GM18858 (cell line): ENCODE data around the gene CAMKK2.
"Not testable (repeated sequence)": the region's sequence is repeated elsewhere in the genome, so short reads cannot be mapped to it uniquely, and the experiment has no call there.

Experiments used
- ATAC-seq: cut with Tn5 transposase; IDR thresholded peaks from one replicate; pipeline ENCODE4 v1.9.1; 2021; ENCODE audit not compliant: unreplicated experiment

Gene CAMKK2

GRCh38 chr12:121202407-121203355, 93.8 kb downstream of the CAMKK2 start:
- ATAC-seq: no peak

DNA sequence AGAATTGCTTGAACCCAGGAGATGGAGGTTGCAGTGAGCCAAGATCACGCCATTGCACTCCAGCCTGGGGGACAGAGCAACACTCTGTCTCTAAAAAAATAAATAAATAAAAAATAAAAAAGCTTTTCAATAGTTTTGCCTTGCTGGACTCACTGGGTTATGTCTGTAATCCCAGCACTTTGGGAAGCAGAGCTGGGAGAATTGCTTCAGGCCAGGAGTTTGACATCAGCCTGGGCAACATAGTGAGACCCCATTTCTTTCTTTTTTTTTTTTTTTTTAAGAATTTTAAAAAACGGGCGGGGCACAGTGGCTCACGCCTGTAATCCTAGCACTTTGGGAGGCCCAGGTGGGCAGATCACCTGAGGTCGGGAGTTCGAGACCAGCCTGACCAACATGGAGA, 95.4 kb downstream of the CAMKK2 start:
- ATAC-seq: not testable (repeated sequence)

GRCh38 chr12:121198949-121199348, 97.6 kb downstream of the CAMKK2 start:
- ATAC-seq: no peak

DNA sequence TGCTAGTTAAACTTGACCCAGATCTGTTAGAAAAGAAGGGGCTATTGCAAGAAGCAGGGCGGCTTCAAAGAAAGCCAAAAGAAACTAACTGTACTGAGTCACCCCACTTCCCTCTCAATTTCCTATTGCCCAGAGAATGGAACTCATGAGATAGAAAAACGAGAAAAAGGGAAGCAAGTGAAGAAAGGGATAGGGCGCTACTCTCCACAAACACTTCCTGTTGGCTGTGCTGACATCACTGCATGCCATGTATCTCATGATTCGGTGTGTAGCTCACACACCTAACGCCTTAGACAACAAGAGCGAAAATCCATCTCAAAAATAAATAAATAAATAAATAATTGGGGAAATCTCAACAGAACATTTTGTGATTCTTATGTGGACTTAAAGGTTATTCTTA, 99.6 kb downstream of the CAMKK2 start:
- no peak for ATAC-seq

- no peak for ATAC-seq
Measured at GRCh38 chr12:121191151-121191550, 105.4 kb downstream of the CAMKK2 start.

GRCh38 chr12:121190523-121191031, 105.9 kb downstream of the CAMKK2 start:
- no peak for ATAC-seq

- ATAC-seq: no peak
Measured at GRCh38 chr12:121189619-121190155, 106.8 kb downstream of the CAMKK2 start.

DNA sequence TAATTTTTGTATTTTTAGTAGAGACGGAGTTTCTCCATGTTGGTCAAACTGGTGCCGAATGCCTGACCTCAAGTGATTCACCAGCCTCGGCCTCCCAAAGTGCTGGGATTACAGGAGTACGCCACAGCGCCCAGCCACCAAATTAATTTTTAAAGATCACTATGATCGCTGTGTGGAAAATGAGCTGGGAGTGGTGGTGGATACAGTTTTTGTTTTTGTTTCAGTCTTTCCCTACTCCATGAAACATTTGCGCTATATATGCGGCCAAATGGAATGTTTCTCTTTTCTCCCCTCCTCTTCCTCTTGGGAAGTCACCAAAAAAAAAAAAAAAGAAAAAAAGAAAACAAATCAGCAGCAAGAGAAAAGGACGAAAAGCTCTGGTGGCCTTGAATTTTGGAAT, 107.4 kb downstream of the CAMKK2 start:
- ATAC-seq: no peak

DNA sequence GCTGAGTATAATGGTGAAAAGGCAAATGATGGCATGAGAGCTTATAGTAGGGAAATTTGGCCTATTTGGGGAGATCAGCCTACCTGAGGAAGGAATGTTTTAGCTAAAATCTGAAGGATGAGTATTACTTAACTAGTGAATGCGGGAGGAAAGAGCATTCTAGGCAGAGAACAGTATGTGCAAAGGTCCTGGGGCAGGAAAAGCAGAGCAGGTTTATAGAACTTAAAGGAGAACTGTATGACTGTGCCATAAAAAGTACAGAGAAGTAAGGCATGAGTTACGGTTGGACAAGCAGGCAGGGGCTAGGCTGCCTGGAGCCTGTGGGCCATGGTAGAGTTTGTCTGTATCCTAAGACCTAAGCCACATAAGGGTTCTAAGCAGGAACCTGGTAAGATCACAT, 108.3 kb downstream of the CAMKK2 start:
- no peak for ATAC-seq
